ENCODE results near the gene PPEF2. TPM values are rescaled to one million over a fixed set of nuclear protein-coding genes. Genes with fewer than 3 reads are reported as not detected.
A peak's percentile ranks its signal among the peaks of the same experiment; 100 is the strongest.
"Not testable (repeated sequence)": the region's sequence is repeated elsewhere in the genome, so short reads cannot be mapped to it uniquely, and the experiment has no call there.

PPEF2 gene
- total RNA-seq, 1 donor from 2014 or later, result not detected

- H3K27me3 ChIP-seq; H3K27ac ChIP-seq; H3K9me3 ChIP-seq; H3K4me1 ChIP-seq; DNase-seq (ENCODE audit: extremely low spot score in 2 of 2); intact Hi-C loops (cut with DNase I); H3K36me3 ChIP-seq; H3K4me3 ChIP-seq: not testable (repeated sequence)
- TF ChIP-seq CTCF (IDR thresholded peaks at IDR 0.05), result peak in 2 of 3 experiments; percentile 44 to 72
Observed at GRCh38 chr4:75848171-75848760, 54.0 kb downstream of the PPEF2 start.

DNA sequence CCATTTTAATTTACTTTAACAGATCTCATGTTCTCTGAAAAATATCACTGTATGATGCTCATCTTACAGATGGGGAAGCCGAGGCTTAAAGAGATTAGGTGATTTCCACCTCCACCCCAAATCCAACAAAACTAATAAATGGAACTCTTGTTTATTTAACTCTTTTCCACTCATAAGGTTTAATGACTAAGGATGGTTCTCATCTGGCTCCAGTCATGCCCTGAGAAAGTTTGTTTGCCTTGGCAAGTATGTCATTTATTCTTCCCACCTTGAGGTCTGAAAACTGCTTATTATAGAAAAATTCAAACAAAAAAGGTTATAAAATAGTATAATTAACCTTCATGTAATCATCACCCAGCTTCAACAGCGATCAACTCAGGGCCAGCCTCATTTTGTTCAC is 56.3 kb downstream of the PPEF2 start:
- H3K9me3 ChIP-seq, result no peaks in the 10 kb centered on the region
- intact Hi-C loops (cut with DNase I), result no loop called here
- no peaks in the 10 kb centered on the region for H3K36me3 ChIP-seq
- H3K4me3 ChIP-seq, result no peak overlapping the region
- H3K27ac ChIP-seq, result no peak overlapping the region
- TF ChIP-seq CTCF (IDR thresholded peaks at IDR 0.05) (no peak), POLR2AphosphoS5 (IDR thresholded peaks at IDR 0.05; ENCODE audit: insufficient read depth in 1 of 2, low read depth in 1 of 2) (no peak), POLR2A (IDR thresholded peaks at IDR 0.05) (no peak)
- peaks cover 9% of the 10 kb centered on the region for H3K4me1 ChIP-seq
- H3K27me3 ChIP-seq, result no peaks in the 10 kb centered on the region
- no peak for DNase-seq (ENCODE audit: extremely low spot score in 2 of 2)

DNA sequence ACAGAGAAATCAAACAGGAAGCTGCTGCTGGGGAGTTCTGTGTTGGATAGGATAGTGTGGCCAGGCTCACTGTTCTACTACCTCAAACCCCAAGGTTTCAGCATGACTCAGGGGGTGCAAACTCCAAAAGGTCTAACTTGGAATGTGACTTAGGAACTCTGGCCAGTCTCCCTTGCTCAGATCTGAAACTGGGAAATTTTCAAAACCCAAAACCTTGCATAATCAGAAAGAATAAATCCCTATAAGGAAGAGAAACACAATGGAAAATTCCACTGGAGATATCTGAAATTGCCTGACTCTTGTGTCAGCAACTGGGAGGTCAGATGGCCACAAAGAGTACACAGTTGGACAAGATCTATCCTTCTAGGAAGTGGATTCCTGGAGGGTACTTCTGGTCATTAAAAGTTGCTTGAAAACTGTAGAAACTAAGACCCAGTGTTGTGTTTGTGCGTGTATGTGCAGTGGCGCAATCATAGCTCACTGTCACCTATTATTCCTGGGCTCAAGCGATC is 58.0 kb downstream of the PPEF2 start:
- Histone ChIP-seq H3K36me3 (no peaks in the 10 kb centered on the region), H3K4me1 (peaks cover 9% of the 10 kb centered on the region), H3K4me3 (no peak overlapping the region), H3K9me3 (no peaks in the 10 kb centered on the region), H3K27me3 (no peaks in the 10 kb centered on the region), H3K27ac (peak overlapping the region; percentile 4)
- intact Hi-C loops (cut with DNase I), result no loop called here
- peak in 1 of 2 donors; percentile 8 for TF ChIP-seq POLR2AphosphoS5 (IDR thresholded peaks at IDR 0.05; ENCODE audit: insufficient read depth in 1 of 2, low read depth in 1 of 2)
- TF ChIP-seq POLR2A (IDR thresholded peaks at IDR 0.05), result no peak
- no peak for TF ChIP-seq CTCF (IDR thresholded peaks at IDR 0.05)
- no peak for DNase-seq (ENCODE audit: extremely low spot score in 2 of 2)

GRCh38 chr4:75843596-75843995 is 58.7 kb downstream of the PPEF2 start:
- H3K36me3 ChIP-seq, result no peaks in the 10 kb centered on the region
- H3K4me3 ChIP-seq, result no peak overlapping the region
- no peaks in the 10 kb centered on the region for H3K27me3 ChIP-seq
- TF ChIP-seq CTCF (IDR thresholded peaks at IDR 0.05) (no peak), POLR2A (IDR thresholded peaks at IDR 0.05) (no peak), POLR2AphosphoS5 (IDR thresholded peaks at IDR 0.05; ENCODE audit: insufficient read depth in 1 of 2, low read depth in 1 of 2) (no peak)
- H3K9me3 ChIP-seq, result no peaks in the 10 kb centered on the region
- H3K4me1 ChIP-seq, result peaks cover 9% of the 10 kb centered on the region
- intact Hi-C loops (cut with DNase I), result no loop called here
- H3K27ac ChIP-seq, result peak overlapping the region; percentile 4
- no peak for DNase-seq (ENCODE audit: extremely low spot score in 2 of 2)

GRCh38 chr4:75841641-75842520 is 60.4 kb downstream of the PPEF2 start:
- DNase-seq (ENCODE audit: extremely low spot score in 2 of 2), result no peak

More at GRCh38 chr4:75841641-75842520, 60.4 kb downstream of the PPEF2 start:
- no peaks in the 10 kb centered on the region for H3K27me3 ChIP-seq
- H3K4me3 ChIP-seq, result no peak overlapping the region
- no peaks in the 10 kb centered on the region for H3K9me3 ChIP-seq
- intact Hi-C loops (cut with DNase I), result no loop called here
- H3K27ac ChIP-seq, result no peak overlapping the region
- H3K4me1 ChIP-seq, result peaks cover 9% of the 10 kb centered on the region
- no peaks in the 10 kb centered on the region for H3K36me3 ChIP-seq
- no peak for TF ChIP-seq POLR2AphosphoS5 (IDR thresholded peaks at IDR 0.05; ENCODE audit: insufficient read depth in 1 of 2, low read depth in 1 of 2)
- no peak for TF ChIP-seq CTCF (IDR thresholded peaks at IDR 0.05)
- TF ChIP-seq POLR2A (IDR thresholded peaks at IDR 0.05), result no peak
